ENCODE measurements around the gene PLP2. TPM values are rescaled to one million over a fixed set of nuclear protein-coding genes. Genes with fewer than 3 reads are reported as not detected.

PLP2 gene
- total RNA-seq, 2 experiments from 2014 or later = 222 to 234 TPM

- Mint-ChIP-seq H3K27me3 (no peaks in the 10 kb centered on the region), H3K27ac (no peak overlapping the region), H3K36me3 (no peaks in the 10 kb centered on the region), H3K9me3 (no peaks in the 10 kb centered on the region), H3K4me3 (no peak overlapping the region), H3K4me1 (ENCODE audit: low read depth) (peaks cover 6% of the 10 kb centered on the region)
- ChIA-PET POLR2A (no interaction called here), CTCF (no interaction called here)
- intact Hi-C loops (cut with micrococcal nuclease) = no loop called here
- no peak for DNase-seq
Observed at GRCh38 chrX:49204017-49204416, 32.3 kb downstream of the PLP2 start.

GRCh38 chrX:49204709-49205108 lies 33.0 kb downstream of the PLP2 start:
- Mint-ChIP-seq H3K27me3 (no peaks in the 10 kb centered on the region), H3K4me3 (no peak overlapping the region), H3K36me3 (no peaks in the 10 kb centered on the region), H3K9me3 (no peaks in the 10 kb centered on the region), H3K27ac (no peak overlapping the region), H3K4me1 (ENCODE audit: low read depth) (peaks cover 2% of the 10 kb centered on the region)
- ChIA-PET CTCF (no interaction called here), POLR2A (no interaction called here)
- intact Hi-C loops (cut with micrococcal nuclease) = no loop called here
- no peak for DNase-seq

- no peak for DNase-seq
- peaks cover 2% of the 10 kb centered on the region for H3K4me1 Mint-ChIP-seq (ENCODE audit: low read depth)
- H3K36me3 Mint-ChIP-seq = no peaks in the 10 kb centered on the region
- no peaks in the 10 kb centered on the region for H3K27me3 Mint-ChIP-seq
- H3K4me3 Mint-ChIP-seq = no peak overlapping the region
- no peak overlapping the region for H3K27ac Mint-ChIP-seq
- POLR2A ChIA-PET = no interaction called here
- CTCF ChIA-PET = no interaction called here
- intact Hi-C loops (cut with micrococcal nuclease) = no loop called here
- no peaks in the 10 kb centered on the region for H3K9me3 Mint-ChIP-seq
Observed at GRCh38 chrX:49205443-49205842, 33.7 kb downstream of the PLP2 start.

GRCh38 chrX:49206543-49206942 lies 34.8 kb downstream of the PLP2 start:
- DNase-seq = no peak
- no peak overlapping the region for H3K27ac Mint-ChIP-seq
- ChIA-PET CTCF (no interaction called here), POLR2A (no interaction called here)
- no peaks in the 10 kb centered on the region for H3K4me1 Mint-ChIP-seq (ENCODE audit: low read depth)
- H3K9me3 Mint-ChIP-seq = no peaks in the 10 kb centered on the region
- H3K27me3 Mint-ChIP-seq = no peaks in the 10 kb centered on the region
- H3K4me3 Mint-ChIP-seq = no peak overlapping the region
- H3K36me3 Mint-ChIP-seq = no peaks in the 10 kb centered on the region
- intact Hi-C loops (cut with micrococcal nuclease) = no loop called here

- DNase-seq = no peak
- Mint-ChIP-seq H3K27ac (no peak overlapping the region), H3K9me3 (no peaks in the 10 kb centered on the region), H3K27me3 (no peaks in the 10 kb centered on the region), H3K36me3 (no peaks in the 10 kb centered on the region), H3K4me1 (ENCODE audit: low read depth) (no peaks in the 10 kb centered on the region), H3K4me3 (no peak overlapping the region)
- POLR2A ChIA-PET = no interaction called here
- CTCF ChIA-PET = interaction anchor here (0.6 to 1.5 kb wide), 2 partner anchors 16 to 45 kb away, joined by 4 to 5 read pairs; no protein-coding TSS in a partner anchor
- intact Hi-C loops (cut with micrococcal nuclease) = no loop called here
Observed at GRCh38 chrX:49208399-49208798, 36.7 kb downstream of the PLP2 start.

GRCh38 chrX:49209434-49210251 lies 37.9 kb downstream of the PLP2 start:
- Mint-ChIP-seq H3K36me3 (no peaks in the 10 kb centered on the region), H3K4me3 (no peak overlapping the region), H3K9me3 (no peaks in the 10 kb centered on the region), H3K27ac (no peak overlapping the region), H3K27me3 (no peaks in the 10 kb centered on the region), H3K4me1 (ENCODE audit: low read depth) (no peaks in the 10 kb centered on the region)
- DNase-seq = no peak
- ChIA-PET POLR2A (no interaction called here), CTCF (interaction anchor here (1.5 kb wide), 1 partner anchor 17 kb away, joined by 4 read pairs; no protein-coding TSS in a partner anchor)
- intact Hi-C loops (cut with micrococcal nuclease) = no loop called here

GRCh38 chrX:49210406-49210805 lies 38.7 kb downstream of the PLP2 start:
- no peak for DNase-seq
- Mint-ChIP-seq H3K9me3 (no peaks in the 10 kb centered on the region), H3K27me3 (no peaks in the 10 kb centered on the region), H3K36me3 (no peaks in the 10 kb centered on the region), H3K27ac (no peak overlapping the region), H3K4me1 (ENCODE audit: low read depth) (no peaks in the 10 kb centered on the region), H3K4me3 (no peak overlapping the region)
- CTCF ChIA-PET = no interaction called here
- intact Hi-C loops (cut with micrococcal nuclease) = no loop called here
- POLR2A ChIA-PET = no interaction called here

- no peak overlapping the region for H3K4me3 Mint-ChIP-seq
- intact Hi-C loops (cut with micrococcal nuclease) = no loop called here
- no peaks in the 10 kb centered on the region for H3K4me1 Mint-ChIP-seq (ENCODE audit: low read depth)
- no peaks in the 10 kb centered on the region for H3K36me3 Mint-ChIP-seq
- ChIA-PET CTCF (no interaction called here), POLR2A (no interaction called here)
- no peak overlapping the region for H3K27ac Mint-ChIP-seq
- no peak for DNase-seq
- no peaks in the 10 kb centered on the region for H3K27me3 Mint-ChIP-seq
- H3K9me3 Mint-ChIP-seq = no peaks in the 10 kb centered on the region
Observed at GRCh38 chrX:49211074-49211473, 39.4 kb downstream of the PLP2 start.

GRCh38 chrX:49212209-49212608 lies 40.5 kb downstream of the PLP2 start:
- no peaks in the 10 kb centered on the region for H3K9me3 Mint-ChIP-seq
- no peak overlapping the region for H3K27ac Mint-ChIP-seq
- intact Hi-C loops (cut with micrococcal nuclease) = no loop called here
- ChIA-PET CTCF (no interaction called here), POLR2A (no interaction called here)
- H3K4me3 Mint-ChIP-seq = no peak overlapping the region
- H3K4me1 Mint-ChIP-seq (ENCODE audit: low read depth) = no peaks in the 10 kb centered on the region
- no peak for DNase-seq
- H3K36me3 Mint-ChIP-seq = no peaks in the 10 kb centered on the region
- no peaks in the 10 kb centered on the region for H3K27me3 Mint-ChIP-seq

- ChIA-PET POLR2A (no interaction called here), CTCF (no interaction called here)
- H3K9me3 Mint-ChIP-seq = no peaks in the 10 kb centered on the region
- no peaks in the 10 kb centered on the region for H3K36me3 Mint-ChIP-seq
- H3K27ac Mint-ChIP-seq = no peak overlapping the region
- no peak for DNase-seq
- intact Hi-C loops (cut with micrococcal nuclease) = no loop called here
- no peaks in the 10 kb centered on the region for H3K4me1 Mint-ChIP-seq (ENCODE audit: low read depth)
- no peak overlapping the region for H3K4me3 Mint-ChIP-seq
- no peaks in the 10 kb centered on the region for H3K27me3 Mint-ChIP-seq
Observed at GRCh38 chrX:49212861-49213260, 41.2 kb downstream of the PLP2 start.

GRCh38 chrX:49214416-49214815 lies 42.7 kb downstream of the PLP2 start:
- ChIA-PET CTCF (interaction anchor here (1.0 kb wide), 1 partner anchor 22 kb away, joined by 3 read pairs; no protein-coding TSS in a partner anchor), POLR2A (no interaction called here)
- Mint-ChIP-seq H3K9me3 (no peaks in the 10 kb centered on the region), H3K4me3 (no peak overlapping the region), H3K4me1 (ENCODE audit: low read depth) (no peaks in the 10 kb centered on the region), H3K27ac (no peak overlapping the region), H3K36me3 (no peaks in the 10 kb centered on the region), H3K27me3 (no peaks in the 10 kb centered on the region)
- no peak for DNase-seq
- intact Hi-C loops (cut with micrococcal nuclease) = no loop called here

GRCh38 chrX:49214996-49215526 lies 43.4 kb downstream of the PLP2 start:
- Mint-ChIP-seq H3K27me3 (no peaks in the 10 kb centered on the region), H3K36me3 (no peaks in the 10 kb centered on the region), H3K27ac (no peak overlapping the region), H3K4me3 (no peak overlapping the region), H3K4me1 (ENCODE audit: low read depth) (peaks cover 3% of the 10 kb centered on the region), H3K9me3 (no peaks in the 10 kb centered on the region)
- CTCF ChIA-PET = interaction anchor here (1.0 kb wide), 1 partner anchor 23 kb away, joined by 3 read pairs; no protein-coding TSS in a partner anchor
- POLR2A ChIA-PET = no interaction called here
- intact Hi-C loops (cut with micrococcal nuclease) = no loop called here
- DNase-seq = no peak

- Mint-ChIP-seq H3K36me3 (no peaks in the 10 kb centered on the region), H3K4me1 (ENCODE audit: low read depth) (peaks cover 3% of the 10 kb centered on the region)
- CTCF ChIA-PET = no interaction called here
Observed at GRCh38 chrX:49220100-49220499, 48.4 kb downstream of the PLP2 start.

More at GRCh38 chrX:49220100-49220499, 48.4 kb downstream of the PLP2 start:
- Mint-ChIP-seq H3K4me3 (no peak overlapping the region), H3K9me3 (no peaks in the 10 kb centered on the region), H3K27ac (no peak overlapping the region), H3K27me3 (peaks cover 1% of the 10 kb centered on the region)
- intact Hi-C loops (cut with micrococcal nuclease) = no loop called here
- POLR2A ChIA-PET = no interaction called here
- no peak for DNase-seq

Data from activated CD4-positive, alpha-beta memory T cell treated with anti-CD3 and anti-CD28 coated beads for 36 hours (primary cell).